ENCODE data around the gene UBAP2.

The UBAP2 gene

DNA sequence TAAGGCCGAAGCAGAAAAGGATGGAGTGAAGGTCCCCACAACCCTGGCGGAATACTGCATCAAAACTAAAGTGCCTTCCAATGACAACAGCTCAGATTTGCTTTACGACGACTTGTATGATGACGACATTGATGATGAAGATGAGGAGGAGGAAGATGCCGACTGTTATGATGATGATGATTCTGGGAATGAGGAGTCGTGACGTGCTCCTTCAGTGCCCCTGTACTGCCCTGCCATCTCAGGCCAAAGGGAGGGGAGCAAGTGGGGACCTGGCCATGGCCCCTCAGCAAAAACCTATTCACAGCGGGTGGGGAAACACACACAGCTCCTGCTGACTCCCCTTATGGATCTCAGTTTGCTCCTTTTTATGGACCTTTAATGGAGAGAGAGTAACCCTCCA lies 131.7 kb downstream of the UBAP2 start:
- Histone ChIP-seq H3K9me3 (ENCODE audit: insufficient read depth, low read depth, low read length) (no peaks in the 10 kb centered on the region), H3K4me3 (ENCODE audit: low read length) (no peak overlapping the region), H3K9ac (ENCODE audit: low read depth, low read length) (no peak overlapping the region), H3K4me1 (ENCODE audit: insufficient read depth, low read length) (peaks cover 7% of the 10 kb centered on the region; the same call in 1 of the 2 replicates), H3K36me3 (ENCODE audit: insufficient read depth, low read length) (peaks cover 93% of the 10 kb centered on the region), H3K27ac (ENCODE audit: low read depth, low read length) (no peak overlapping the region), H3K27me3 (ENCODE audit: insufficient read depth, low read length) (no peaks in the 10 kb centered on the region)
- 91% methylated on average over 9 of the region's 9 CpGs for WGBS

GRCh38 chr9:33914887-33915628 lies 133.6 kb downstream of the UBAP2 start:
- H3K9me3 ChIP-seq (ENCODE audit: insufficient read depth, low read depth, low read length): no peaks in the 10 kb centered on the region
- no peak overlapping the region for H3K9ac ChIP-seq (ENCODE audit: low read depth, low read length)
- 76% methylated on average over 3 of the region's 3 CpGs for WGBS
- H3K4me3 ChIP-seq (ENCODE audit: low read length): no peak overlapping the region
- H3K36me3 ChIP-seq (ENCODE audit: insufficient read depth, low read length): peaks cover 79% of the 10 kb centered on the region
- H3K27me3 ChIP-seq (ENCODE audit: insufficient read depth, low read length): no peaks in the 10 kb centered on the region
- H3K27ac ChIP-seq (ENCODE audit: low read depth, low read length): no peak overlapping the region
- H3K4me1 ChIP-seq (ENCODE audit: insufficient read depth, low read length): peaks cover 2% of the 10 kb centered on the region; the same call in 1 of the 2 replicates

- H3K36me3 ChIP-seq (ENCODE audit: insufficient read depth, low read length): peaks cover 67% of the 10 kb centered on the region
- no peaks in the 10 kb centered on the region for H3K9me3 ChIP-seq (ENCODE audit: insufficient read depth, low read depth, low read length)
- WGBS: 93% methylated on average over 1 of the region's 1 CpG
- H3K4me3 ChIP-seq (ENCODE audit: low read length): no peak overlapping the region
- no peak overlapping the region for H3K9ac ChIP-seq (ENCODE audit: low read depth, low read length)
- no peak overlapping the region for H3K27ac ChIP-seq (ENCODE audit: low read depth, low read length)
- H3K27me3 ChIP-seq (ENCODE audit: insufficient read depth, low read length): no peaks in the 10 kb centered on the region
- H3K4me1 ChIP-seq (ENCODE audit: insufficient read depth, low read length): no peaks in the 10 kb centered on the region
Observed at GRCh38 chr9:33913541-33913940, 135.1 kb downstream of the UBAP2 start.

- H3K4me3 ChIP-seq (ENCODE audit: low read length): no peak overlapping the region
- 81% methylated on average over 3 of the region's 4 CpGs for WGBS
- no peaks in the 10 kb centered on the region for H3K27me3 ChIP-seq (ENCODE audit: insufficient read depth, low read length)
- no peak overlapping the region for H3K27ac ChIP-seq (ENCODE audit: low read depth, low read length)
- peaks cover 28% of the 10 kb centered on the region for H3K36me3 ChIP-seq (ENCODE audit: insufficient read depth, low read length)
- H3K9ac ChIP-seq (ENCODE audit: low read depth, low read length): no peak overlapping the region
- no peaks in the 10 kb centered on the region for H3K9me3 ChIP-seq (ENCODE audit: insufficient read depth, low read depth, low read length)
- H3K4me1 ChIP-seq (ENCODE audit: insufficient read depth, low read length): peaks cover 14% of the 10 kb centered on the region; the same call in 1 of the 2 replicates
Observed at GRCh38 chr9:33908749-33909148, 139.9 kb downstream of the UBAP2 start.

DNA sequence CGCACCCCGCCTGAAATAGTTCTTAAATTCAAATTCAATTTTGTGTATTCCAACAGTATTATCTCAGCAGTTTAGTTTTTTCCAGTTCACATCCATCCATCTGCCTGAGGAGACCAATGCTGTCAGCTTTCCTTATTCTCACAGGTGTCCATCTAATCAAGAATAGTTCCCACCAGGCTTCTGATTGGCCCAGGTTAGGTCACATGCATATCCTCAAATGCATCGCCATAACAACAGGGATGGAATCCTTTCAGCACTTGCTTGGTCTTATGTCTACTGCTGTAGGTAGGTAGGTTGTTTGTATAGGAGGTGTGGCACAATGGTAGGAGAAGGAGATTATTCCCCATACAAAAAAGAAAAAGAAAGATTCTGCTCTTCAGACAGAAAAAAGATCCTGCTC lies 140.6 kb downstream of the UBAP2 start:
- Histone ChIP-seq H3K4me1 (ENCODE audit: insufficient read depth, low read length) (peaks cover 19% of the 10 kb centered on the region), H3K9me3 (ENCODE audit: insufficient read depth, low read depth, low read length) (no peaks in the 10 kb centered on the region), H3K9ac (ENCODE audit: low read depth, low read length) (no peak overlapping the region), H3K4me3 (ENCODE audit: low read length) (no peak overlapping the region), H3K36me3 (ENCODE audit: insufficient read depth, low read length) (peaks cover 22% of the 10 kb centered on the region), H3K27me3 (ENCODE audit: insufficient read depth, low read length) (no peaks in the 10 kb centered on the region), H3K27ac (ENCODE audit: low read depth, low read length) (no peak overlapping the region)
- WGBS: 98% methylated on average over 3 of the region's 3 CpGs

- peaks cover 19% of the 10 kb centered on the region for H3K4me1 ChIP-seq (ENCODE audit: insufficient read depth, low read length)
- H3K27me3 ChIP-seq (ENCODE audit: insufficient read depth, low read length): no peaks in the 10 kb centered on the region
- no peak overlapping the region for H3K27ac ChIP-seq (ENCODE audit: low read depth, low read length)
- peaks cover 16% of the 10 kb centered on the region for H3K36me3 ChIP-seq (ENCODE audit: insufficient read depth, low read length)
- no peaks in the 10 kb centered on the region for H3K9me3 ChIP-seq (ENCODE audit: insufficient read depth, low read depth, low read length)
- no peak overlapping the region for H3K4me3 ChIP-seq (ENCODE audit: low read length)
- H3K9ac ChIP-seq (ENCODE audit: low read depth, low read length): no peak overlapping the region
- 92% methylated on average over 3 of the region's 4 CpGs for WGBS
Observed at GRCh38 chr9:33907347-33907746, 141.3 kb downstream of the UBAP2 start.

GRCh38 chr9:33906769-33907168 lies 141.9 kb downstream of the UBAP2 start:
- H3K4me1 ChIP-seq (ENCODE audit: insufficient read depth, low read length): peaks cover 19% of the 10 kb centered on the region
- 89% methylated on average over 2 of the region's 2 CpGs for WGBS

DNA sequence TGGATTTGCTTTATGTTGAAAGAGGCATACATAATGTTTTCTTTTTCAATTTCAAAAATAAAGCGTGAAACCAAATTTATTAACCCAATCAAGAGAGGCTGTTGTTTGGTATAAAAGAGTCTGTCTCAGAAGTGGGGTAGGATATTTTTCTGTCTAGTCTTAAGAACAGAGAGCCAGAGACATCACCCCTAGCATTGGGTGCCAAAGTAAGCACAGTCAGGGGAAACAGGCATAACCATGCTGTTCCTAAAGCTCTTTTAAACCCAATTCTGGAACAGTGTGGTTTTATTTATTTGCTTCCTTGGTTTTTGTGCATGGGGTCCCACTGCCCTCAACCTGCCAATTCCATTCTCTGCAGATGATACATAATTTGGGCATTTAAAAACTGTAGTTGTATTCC lies 143.6 kb downstream of the UBAP2 start:
- H3K9ac ChIP-seq (ENCODE audit: low read depth, low read length): no peak overlapping the region
- no peak overlapping the region for H3K4me3 ChIP-seq (ENCODE audit: low read length)
- no peaks in the 10 kb centered on the region for H3K27me3 ChIP-seq (ENCODE audit: insufficient read depth, low read length)
- no CpG with 5 or more reads among the region's 1 CpG for WGBS
- H3K4me1 ChIP-seq (ENCODE audit: insufficient read depth, low read length): peaks cover 19% of the 10 kb centered on the region
- H3K36me3 ChIP-seq (ENCODE audit: insufficient read depth, low read length): peaks cover 28% of the 10 kb centered on the region
- H3K9me3 ChIP-seq (ENCODE audit: insufficient read depth, low read depth, low read length): no peaks in the 10 kb centered on the region
- H3K27ac ChIP-seq (ENCODE audit: low read depth, low read length): no peak overlapping the region

More at GRCh38 chr9:33906769-33907168, 141.9 kb downstream of the UBAP2 start:
- no peaks in the 10 kb centered on the region for H3K9me3 ChIP-seq (ENCODE audit: insufficient read depth, low read depth, low read length)
- H3K36me3 ChIP-seq (ENCODE audit: insufficient read depth, low read length): peaks cover 16% of the 10 kb centered on the region
- H3K4me3 ChIP-seq (ENCODE audit: low read length): no peak overlapping the region
- H3K27ac ChIP-seq (ENCODE audit: low read depth, low read length): no peak overlapping the region
- H3K27me3 ChIP-seq (ENCODE audit: insufficient read depth, low read length): no peaks in the 10 kb centered on the region
- H3K9ac ChIP-seq (ENCODE audit: low read depth, low read length): no peak overlapping the region

- Histone ChIP-seq H3K4me3 (ENCODE audit: low read length) (no peak overlapping the region), H3K4me1 (ENCODE audit: insufficient read depth, low read length) (peaks cover 19% of the 10 kb centered on the region), H3K36me3 (ENCODE audit: insufficient read depth, low read length) (peaks cover 35% of the 10 kb centered on the region), H3K27me3 (ENCODE audit: insufficient read depth, low read length) (no peaks in the 10 kb centered on the region), H3K9me3 (ENCODE audit: insufficient read depth, low read depth, low read length) (no peaks in the 10 kb centered on the region), H3K27ac (ENCODE audit: low read depth, low read length) (peak overlapping the region; percentile 28; the same call in 1 of the 2 replicates), H3K9ac (ENCODE audit: low read depth, low read length) (no peak overlapping the region)
- 84% methylated on average over 3 of the region's 4 CpGs for WGBS
Observed at GRCh38 chr9:33903157-33903780, 145.4 kb downstream of the UBAP2 start.

GRCh38 chr9:33894316-33894715 lies 154.4 kb downstream of the UBAP2 start:
- Histone ChIP-seq H3K36me3 (ENCODE audit: insufficient read depth, low read length) (peaks cover 19% of the 10 kb centered on the region; the same call in 1 of the 2 replicates), H3K9ac (ENCODE audit: low read depth, low read length) (no peak overlapping the region), H3K27ac (ENCODE audit: low read depth, low read length) (no peak overlapping the region), H3K4me1 (ENCODE audit: insufficient read depth, low read length) (no peaks in the 10 kb centered on the region), H3K4me3 (ENCODE audit: low read length) (no peak overlapping the region), H3K9me3 (ENCODE audit: insufficient read depth, low read depth, low read length) (no peaks in the 10 kb centered on the region), H3K27me3 (ENCODE audit: insufficient read depth, low read length) (no peaks in the 10 kb centered on the region)

GRCh38 chr9:33893861-33894260 lies 154.8 kb downstream of the UBAP2 start:
- Histone ChIP-seq H3K4me1 (ENCODE audit: insufficient read depth, low read length) (no peaks in the 10 kb centered on the region), H3K4me3 (ENCODE audit: low read length) (no peak overlapping the region), H3K27ac (ENCODE audit: low read depth, low read length) (no peak overlapping the region), H3K9me3 (ENCODE audit: insufficient read depth, low read depth, low read length) (no peaks in the 10 kb centered on the region), H3K27me3 (ENCODE audit: insufficient read depth, low read length) (no peaks in the 10 kb centered on the region), H3K36me3 (ENCODE audit: insufficient read depth, low read length) (peaks cover 20% of the 10 kb centered on the region; the same call in 1 of the 2 replicates), H3K9ac (ENCODE audit: low read depth, low read length) (no peak overlapping the region)

All from HUES64 (cell line).